HepG2 (cell line): ENCODE measurements around the gene EIF4G1. TPM values are rescaled to one million over a fixed set of nuclear protein-coding genes. Genes with fewer than 3 reads are reported as not detected.
A peak's percentile ranks its signal among the peaks of the same experiment; 100 is the strongest.

Source experiments
- NKX3-1 ChIP-seq: sonication (generic); formaldehyde crosslinking; IDR thresholded peaks from 2 replicates; pipeline ENCODE4 v1.5.0; 2020; ENCODE audit warnings: missing genetic modification reagents
- TOPORS ChIP-seq: sonication (generic); formaldehyde crosslinking; IDR thresholded peaks from 2 replicates; pipeline ENCODE4 v1.8.0; 2023; ENCODE audit warnings: mild to moderate bottlenecking, missing genetic modification reagents
- ZBTB42 ChIP-seq: sonication (generic); formaldehyde crosslinking; IDR thresholded peaks from 2 replicates; pipeline ENCODE4 v1.5.0; 2020; ENCODE audit warnings: mild to moderate bottlenecking, missing genetic modification reagents
- ZFP1 ChIP-seq: IDR thresholded peaks from 2 replicates; pipeline ENCODE4 v1.6.1; 2016
- ZNF335 ChIP-seq: sonication (generic); formaldehyde crosslinking; IDR thresholded peaks from 2 replicates; pipeline ENCODE4 v1.4.0; 2020; ENCODE audit warnings: missing genetic modification reagents
- ZNF615 ChIP-seq: sonication (generic); formaldehyde crosslinking; IDR thresholded peaks from 2 replicates; pipeline ENCODE4 v1.5.0; 2020; ENCODE audit warnings: mild to moderate bottlenecking, missing genetic modification reagents, borderline replicate concordance
- ZNF660 ChIP-seq: sonication (generic); formaldehyde crosslinking; IDR thresholded peaks from 2 replicates; pipeline ENCODE4 v1.5.1; 2020; ENCODE audit warnings: mild to moderate bottlenecking, low read depth, missing genetic modification reagents, borderline replicate concordance
- ZNF674 ChIP-seq: sonication (generic); formaldehyde crosslinking; IDR thresholded peaks from 2 replicates; pipeline ENCODE4 v1.5.0; 2020; ENCODE audit warnings: low read depth, mild to moderate bottlenecking, missing genetic modification reagents
- ZZZ3 ChIP-seq: sonication (generic); formaldehyde crosslinking; IDR thresholded peaks from 2 replicates; pipeline ENCODE4 v1.4.0; 2020; ENCODE audit warnings: missing genetic modification reagents, mild to moderate bottlenecking, borderline replicate concordance
- polyA plus RNA-seq, 8 experiments: library from polyadenylated mRNA; depleted of rRNA in 3 of 8; stranded (reverse) in 7 of 8; unstranded in 1 of 8; fragments of >200 nt; fragmentation: Illumina TruSeq in 4 of 8; extraction: Trizol in 4 of 8; gene quantifications; 2 replicates each; pipeline versions ENCODE4 v1.2.1 to v1.2.3, GENCODE V29; 2011 to 2016; ENCODE audit warnings: low read depth in 4 of 8, missing spikeins in 1 of 8, mixed read lengths in 1 of 8; ENCODE audit not compliant: insufficient read depth in 1 of 8
- total RNA-seq, 5 experiments: library from RNA; depleted of rRNA; stranded (reverse); fragments of >200 nt; fragmentation: Illumina TruSeq; extraction: Trizol; gene quantifications; 2 replicates each; pipeline ENCODE4 v1.2.3, GENCODE V29; 2016; ENCODE audit warnings: low read depth in 1 of 5
- TF ChIP-seq, protein P1 (sequence below): sonication (generic); formaldehyde crosslinking; IDR thresholded peaks from 2 replicates; pipeline ENCODE4 v1.5.0; 2020; ENCODE audit warnings: mild to moderate bottlenecking, missing genetic modification reagents
- TF ChIP-seq, protein P2 (sequence below): sonication (generic); formaldehyde crosslinking; IDR thresholded peaks from 2 replicates; pipeline ENCODE4 v1.5.1; 2020; ENCODE audit warnings: missing genetic modification reagents, mild to moderate bottlenecking, borderline replicate concordance
- TF ChIP-seq, protein P3 (sequence below): sonication (generic); formaldehyde crosslinking; IDR thresholded peaks from 2 replicates; pipeline ENCODE4 v1.8.1; 2023; ENCODE audit warnings: missing genetic modification reagents, mild to moderate bottlenecking, borderline replicate concordance
- TF ChIP-seq, protein P4 (sequence below): IDR thresholded peaks from 2 replicates; pipeline ENCODE4 v1.6.1; 2016; ENCODE audit warnings: missing compliant biosample characterization, missing genetic modification reagents, borderline replicate concordance
- TF ChIP-seq, protein P5 (sequence below): sonication (generic); formaldehyde crosslinking; IDR thresholded peaks from 2 replicates; pipeline ENCODE4 v1.9.0; 2022; ENCODE audit warnings: missing genetic modification reagents, mild to moderate bottlenecking, borderline replicate concordance
- TF ChIP-seq, protein P6 (sequence below): IDR thresholded peaks from 2 replicates; pipeline ENCODE4 v1.6.1; 2018; ENCODE audit warnings: missing genetic modification reagents

The EIF4G1 gene
- total and polyA plus RNA-seq, 2 of the 13 experiments (the other 11 are each of a cell fraction or from before 2014, with no cell fraction given) = 208 to 213 TPM

DNA sequence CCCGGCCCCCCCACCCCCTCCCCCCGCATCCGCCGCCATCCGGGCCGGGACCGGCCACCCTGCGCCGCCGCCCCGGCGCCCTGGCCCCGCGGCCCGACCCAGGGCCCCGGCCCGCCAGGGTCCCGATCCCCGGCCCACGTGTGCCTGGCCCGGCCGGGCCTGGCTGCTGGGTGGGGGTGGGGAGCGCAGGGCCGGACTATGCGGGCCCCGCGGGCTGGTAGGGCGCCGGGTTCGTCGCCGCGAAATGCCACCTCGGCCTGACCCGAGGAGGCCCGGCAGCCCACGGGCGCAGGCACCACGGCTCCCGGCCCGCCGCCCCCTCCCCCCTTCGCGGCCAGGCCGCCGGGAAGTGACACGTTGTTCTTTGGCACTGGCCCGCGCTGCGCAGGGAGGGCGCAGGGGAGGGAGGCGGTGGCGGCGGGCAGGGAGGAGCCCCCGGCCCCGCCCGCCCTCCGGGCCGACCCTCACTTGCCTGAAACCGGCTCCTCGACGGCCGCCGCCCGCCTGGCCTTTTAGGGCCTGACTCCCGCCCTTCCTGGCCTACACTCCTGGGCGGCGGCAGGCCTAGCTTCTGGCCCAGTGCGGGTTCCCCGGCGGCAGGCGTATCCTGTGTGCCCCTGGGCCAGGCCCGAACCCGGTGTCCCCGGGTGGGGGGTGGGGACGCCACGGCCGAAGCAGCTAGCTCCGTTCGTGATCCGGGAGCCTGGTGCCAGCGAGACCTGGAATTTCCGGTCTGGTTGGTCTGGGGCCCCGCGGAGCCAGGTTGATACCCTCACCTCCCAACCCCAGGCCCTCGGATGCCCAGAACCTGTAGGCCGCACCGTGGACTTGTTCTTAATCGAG, 515 bp downstream of the EIF4G1 start (continued):
- no peak for TF ChIP-seq NKX3-1 (CRISPR knock-in tag)
- TF ChIP-seq, protein P1, sequence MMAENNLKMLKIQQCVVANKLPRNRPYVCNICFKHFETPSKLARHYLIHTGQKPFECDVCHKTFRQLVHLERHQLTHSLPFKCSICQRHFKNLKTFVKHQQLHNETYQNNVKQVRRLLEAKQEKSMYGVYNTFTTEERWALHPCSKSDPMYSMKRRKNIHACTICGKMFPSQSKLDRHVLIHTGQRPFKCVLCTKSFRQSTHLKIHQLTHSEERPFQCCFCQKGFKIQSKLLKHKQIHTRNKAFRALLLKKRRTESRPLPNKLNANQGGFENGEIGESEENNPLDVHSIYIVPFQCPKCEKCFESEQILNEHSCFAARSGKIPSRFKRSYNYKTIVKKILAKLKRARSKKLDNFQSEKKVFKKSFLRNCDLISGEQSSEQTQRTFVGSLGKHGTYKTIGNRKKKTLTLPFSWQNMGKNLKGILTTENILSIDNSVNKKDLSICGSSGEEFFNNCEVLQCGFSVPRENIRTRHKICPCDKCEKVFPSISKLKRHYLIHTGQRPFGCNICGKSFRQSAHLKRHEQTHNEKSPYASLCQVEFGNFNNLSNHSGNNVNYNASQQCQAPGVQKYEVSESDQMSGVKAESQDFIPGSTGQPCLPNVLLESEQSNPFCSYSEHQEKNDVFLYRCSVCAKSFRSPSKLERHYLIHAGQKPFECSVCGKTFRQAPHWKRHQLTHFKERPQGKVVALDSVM = peak; percentile 44; the same call in 1 of the 2 replicates
- no peak for TF ChIP-seq ZFP1 (CRISPR knock-in tag)
- TF ChIP-seq, protein P2, sequence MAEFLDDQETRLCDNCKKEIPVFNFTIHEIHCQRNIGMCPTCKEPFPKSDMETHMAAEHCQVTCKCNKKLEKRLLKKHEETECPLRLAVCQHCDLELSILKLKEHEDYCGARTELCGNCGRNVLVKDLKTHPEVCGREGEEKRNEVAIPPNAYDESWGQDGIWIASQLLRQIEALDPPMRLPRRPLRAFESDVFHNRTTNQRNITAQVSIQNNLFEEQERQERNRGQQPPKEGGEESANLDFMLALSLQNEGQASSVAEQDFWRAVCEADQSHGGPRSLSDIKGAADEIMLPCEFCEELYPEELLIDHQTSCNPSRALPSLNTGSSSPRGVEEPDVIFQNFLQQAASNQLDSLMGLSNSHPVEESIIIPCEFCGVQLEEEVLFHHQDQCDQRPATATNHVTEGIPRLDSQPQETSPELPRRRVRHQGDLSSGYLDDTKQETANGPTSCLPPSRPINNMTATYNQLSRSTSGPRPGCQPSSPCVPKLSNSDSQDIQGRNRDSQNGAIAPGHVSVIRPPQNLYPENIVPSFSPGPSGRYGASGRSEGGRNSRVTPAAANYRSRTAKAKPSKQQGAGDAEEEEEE (CRISPR knock-in tag) = no peak
- no peak for TF ChIP-seq ZNF335 (CRISPR knock-in tag)
- no peak for TF ChIP-seq ZNF615
- no peak for TF ChIP-seq TOPORS
- no peak for TF ChIP-seq ZZZ3
- TF ChIP-seq, protein P3, sequence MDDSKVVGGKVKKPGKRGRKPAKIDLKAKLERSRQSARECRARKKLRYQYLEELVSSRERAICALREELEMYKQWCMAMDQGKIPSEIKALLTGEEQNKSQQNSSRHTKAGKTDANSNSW (CRISPR knock-in tag) = no peak
- TF ChIP-seq ZNF674 (CRISPR knock-in tag) = no peak
- TF ChIP-seq ZBTB42 (CRISPR knock-in tag) = no peak
- no peak for TF ChIP-seq ZNF660 (CRISPR knock-in tag)
- TF ChIP-seq, protein P4, sequence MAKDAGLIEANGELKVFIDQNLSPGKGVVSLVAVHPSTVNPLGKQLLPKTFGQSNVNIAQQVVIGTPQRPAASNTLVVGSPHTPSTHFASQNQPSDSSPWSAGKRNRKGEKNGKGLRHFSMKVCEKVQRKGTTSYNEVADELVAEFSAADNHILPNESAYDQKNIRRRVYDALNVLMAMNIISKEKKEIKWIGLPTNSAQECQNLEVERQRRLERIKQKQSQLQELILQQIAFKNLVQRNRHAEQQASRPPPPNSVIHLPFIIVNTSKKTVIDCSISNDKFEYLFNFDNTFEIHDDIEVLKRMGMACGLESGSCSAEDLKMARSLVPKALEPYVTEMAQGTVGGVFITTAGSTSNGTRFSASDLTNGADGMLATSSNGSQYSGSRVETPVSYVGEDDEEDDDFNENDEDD = no peak
- TF ChIP-seq, protein P5, sequence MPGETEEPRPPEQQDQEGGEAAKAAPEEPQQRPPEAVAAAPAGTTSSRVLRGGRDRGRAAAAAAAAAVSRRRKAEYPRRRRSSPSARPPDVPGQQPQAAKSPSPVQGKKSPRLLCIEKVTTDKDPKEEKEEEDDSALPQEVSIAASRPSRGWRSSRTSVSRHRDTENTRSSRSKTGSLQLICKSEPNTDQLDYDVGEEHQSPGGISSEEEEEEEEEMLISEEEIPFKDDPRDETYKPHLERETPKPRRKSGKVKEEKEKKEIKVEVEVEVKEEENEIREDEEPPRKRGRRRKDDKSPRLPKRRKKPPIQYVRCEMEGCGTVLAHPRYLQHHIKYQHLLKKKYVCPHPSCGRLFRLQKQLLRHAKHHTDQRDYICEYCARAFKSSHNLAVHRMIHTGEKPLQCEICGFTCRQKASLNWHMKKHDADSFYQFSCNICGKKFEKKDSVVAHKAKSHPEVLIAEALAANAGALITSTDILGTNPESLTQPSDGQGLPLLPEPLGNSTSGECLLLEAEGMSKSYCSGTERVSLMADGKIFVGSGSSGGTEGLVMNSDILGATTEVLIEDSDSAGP (CRISPR knock-in tag) = no peak
- TF ChIP-seq, protein P6, sequence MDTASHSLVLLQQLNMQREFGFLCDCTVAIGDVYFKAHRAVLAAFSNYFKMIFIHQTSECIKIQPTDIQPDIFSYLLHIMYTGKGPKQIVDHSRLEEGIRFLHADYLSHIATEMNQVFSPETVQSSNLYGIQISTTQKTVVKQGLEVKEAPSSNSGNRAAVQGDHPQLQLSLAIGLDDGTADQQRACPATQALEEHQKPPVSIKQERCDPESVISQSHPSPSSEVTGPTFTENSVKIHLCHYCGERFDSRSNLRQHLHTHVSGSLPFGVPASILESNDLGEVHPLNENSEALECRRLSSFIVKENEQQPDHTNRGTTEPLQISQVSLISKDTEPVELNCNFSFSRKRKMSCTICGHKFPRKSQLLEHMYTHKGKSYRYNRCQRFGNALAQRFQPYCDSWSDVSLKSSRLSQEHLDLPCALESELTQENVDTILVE (CRISPR knock-in tag) = no peak
